Tibial nerve (tissue), 4 donors: ENCODE data around the gene PCGF5.

ENCODE experiments used
- EP300 ChIP-seq, 2 donors: sonication (generic); formaldehyde crosslinking; IDR thresholded peaks; one replicate each; pipeline ENCODE4 v1.6.1; 2017; ENCODE audit warnings: antibody characterized with exemption in 2 of 2, mild to moderate bottlenecking in 1 of 2
- TF ChIP-seq, protein P1 (sequence below), 5 experiments: fragments of 200-600 bp in 3 of 5; fragments of 450-650 bp in 2 of 5; sonication (generic) in 3 of 5; IDR thresholded peaks; one replicate each; pipeline ENCODE4 v1.5.1; 2016 to 2019; ENCODE audit warnings: antibody characterized with exemption in 5 of 5, mild to moderate bottlenecking in 3 of 5, moderate library complexity in 2 of 5

DNA sequence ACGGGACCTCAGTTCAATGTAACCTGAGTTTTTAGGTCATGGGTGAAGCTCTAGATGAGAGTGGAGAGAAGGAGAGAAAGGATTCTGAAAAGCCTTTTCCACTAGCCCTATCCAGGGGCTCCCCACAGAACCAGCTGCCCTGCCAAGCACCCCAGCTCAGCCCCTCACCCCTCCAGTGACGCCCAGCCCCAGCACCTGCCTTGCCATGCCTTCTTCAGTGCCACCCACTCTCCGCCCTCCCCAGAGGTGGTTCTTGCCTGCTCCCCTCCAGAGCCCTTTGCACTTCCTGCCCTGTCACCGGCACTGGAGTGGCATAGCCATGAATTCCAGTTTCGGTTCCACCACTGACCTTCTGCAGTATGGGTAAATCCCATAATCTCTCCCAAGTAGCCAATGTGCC lies 70.1 kb downstream of the PCGF5 start:
- TF ChIP-seq, protein P1, sequence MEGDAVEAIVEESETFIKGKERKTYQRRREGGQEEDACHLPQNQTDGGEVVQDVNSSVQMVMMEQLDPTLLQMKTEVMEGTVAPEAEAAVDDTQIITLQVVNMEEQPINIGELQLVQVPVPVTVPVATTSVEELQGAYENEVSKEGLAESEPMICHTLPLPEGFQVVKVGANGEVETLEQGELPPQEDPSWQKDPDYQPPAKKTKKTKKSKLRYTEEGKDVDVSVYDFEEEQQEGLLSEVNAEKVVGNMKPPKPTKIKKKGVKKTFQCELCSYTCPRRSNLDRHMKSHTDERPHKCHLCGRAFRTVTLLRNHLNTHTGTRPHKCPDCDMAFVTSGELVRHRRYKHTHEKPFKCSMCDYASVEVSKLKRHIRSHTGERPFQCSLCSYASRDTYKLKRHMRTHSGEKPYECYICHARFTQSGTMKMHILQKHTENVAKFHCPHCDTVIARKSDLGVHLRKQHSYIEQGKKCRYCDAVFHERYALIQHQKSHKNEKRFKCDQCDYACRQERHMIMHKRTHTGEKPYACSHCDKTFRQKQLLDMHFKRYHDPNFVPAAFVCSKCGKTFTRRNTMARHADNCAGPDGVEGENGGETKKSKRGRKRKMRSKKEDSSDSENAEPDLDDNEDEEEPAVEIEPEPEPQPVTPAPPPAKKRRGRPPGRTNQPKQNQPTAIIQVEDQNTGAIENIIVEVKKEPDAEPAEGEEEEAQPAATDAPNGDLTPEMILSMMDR (IDR thresholded peaks at IDR 0.05) = no peak
- no peak for TF ChIP-seq EP300 (IDR thresholded peaks at IDR 0.05)
